Heart left ventricle (tissue), 16 donors: ENCODE results near the gene ZNF473. TPM values are rescaled to one million over a fixed set of nuclear protein-coding genes. Genes with fewer than 3 reads are reported as not detected.

Experiments used
- ATAC-seq, 4 donors: fragments of 200-7000 bp; cut with Tn5 transposase; one replicate each; pipeline ENCODE4 v1.9.1; 2020 to 2022; ENCODE audit warnings: moderate library complexity in 4 of 4, mild to moderate bottlenecking in 3 of 4, moderate number of reproducible peaks in 1 of 4
- DNase-seq, 5 donors: peaks; one replicate each; pipeline ENCODE4 v3.0.0-alpha.2; 2020
- H3K27ac ChIP-seq, 12 donors: fragments of 200-600 bp; sonication (generic) in 4 of 12; one replicate each; pipeline versions ENCODE4 v1.5.0 to v1.8.0; 2016 to 2022; ENCODE audit warnings: mild to moderate bottlenecking in 2 of 12
- H3K27me3 ChIP-seq, 9 donors: fragments of 200-600 bp; sonication (generic) in 2 of 9; one replicate each; pipeline versions ENCODE4 v1.5.1 to v1.8.0; 2016 to 2022; ENCODE audit warnings: mild to moderate bottlenecking in 3 of 9
- H3K36me3 ChIP-seq, 9 donors: fragments of 200-600 bp; sonication (generic) in 2 of 9; one replicate each; pipeline versions ENCODE4 v1.5.0 to v1.8.0; 2018 to 2022; ENCODE audit warnings: mild to moderate bottlenecking in 2 of 9
- H3K4me1 ChIP-seq, 12 donors: fragments of 200-600 bp; sonication (generic) in 4 of 12; one replicate each; pipeline versions ENCODE4 v1.5.0 to v1.8.0; 2016 to 2022; ENCODE audit warnings: mild to moderate bottlenecking in 3 of 12
- H3K4me3 ChIP-seq, 12 donors: fragments of 200-600 bp; sonication (generic) in 4 of 12; one replicate each; pipeline versions ENCODE4 v1.5.0 to v1.8.0; 2017 to 2022; ENCODE audit warnings: mild to moderate bottlenecking in 9 of 12, moderate library complexity in 4 of 12
- H3K9me3 ChIP-seq, 12 donors: fragments of 200-600 bp; sonication (generic) in 4 of 12; one replicate each; pipeline versions ENCODE4 v1.5.0 to v1.8.0; 2016 to 2022; ENCODE audit warnings: mild to moderate bottlenecking in 1 of 12
- CTCF ChIP-seq, 12 donors: fragments of 200-600 bp; sonication (generic) in 4 of 12; IDR thresholded peaks; one replicate each; pipeline versions ENCODE4 v1.5.0 to v1.8.0; 2018 to 2022; ENCODE audit warnings: antibody characterized with exemption in 12 of 12, mild to moderate bottlenecking in 5 of 12
- POLR2A ChIP-seq, 2 donors: fragments of 450-650 bp; IDR thresholded peaks; one replicate each; pipeline ENCODE4 v1.6.1; 2017; ENCODE audit warnings: antibody characterized with exemption in 2 of 2, mild to moderate bottlenecking in 2 of 2, moderate library complexity in 2 of 2
- WGBS, 4 donors: extraction: QIAGEN DNeasy Blood & Tissue Kit in 2 of 4; methylation state at CpG; one replicate each; pipeline versions ENCODE4 v1.1.5 to v1.1.7; 2013 to 2018; 5-methylcytosine and 5-hydroxymethylcytosine counted together
- intact Hi-C, 10 donors: fragments of 100-400 bp; cut with DNase I; formaldehyde crosslinking; loops; one replicate each; pipeline versions ENCODE4 v1.11.1 to v1.14.2; 2022
- polyA plus RNA-seq, 2 donors: library from polyadenylated mRNA; stranded (reverse); fragments of 200-250 nt; gene quantifications; one replicate each; pipeline ENCODE4 v1.2.3, GENCODE V29; 2013
- total RNA-seq, 9 donors: library from RNA; depleted of rRNA in 2 of 9; stranded (reverse); fragments of >200 nt in 2 of 9; fragmentation: NEBNext Ultra II Directional in 3 of 9; extraction: Animal tissue kit (Norgen Biotek cat#: 25700) in 3 of 9; gene quantifications; one replicate each; pipeline versions ENCODE4 v1.1.0 to v1.2.4, GENCODE V29; 2016 to 2023
- donor health status: ischemic (EF 13 %, LVEDD 7.1; RV severe dilation, severe dysfunction).
- donor health status: healthy with polysubstance abuse.
- donor health status: DM: no; HTN: yes; CAD: no.
- donor health status: DM: no; HTN: no; CAD: no.
- donor health status: ischemic (EF 25% LVEDD 6.9; RV normal size, moderate dysfunction).
- donor health status: ischemic (EF 25% LVEDD 5.7; RV mildly dilated, moderate dysfunction).
- donor health status: healthy.
- donor health status: DM: yes; HTN: yes; CAD: no.
- donor health status: ischemic (EF 35%, LVEDD 5.7; RV mildly dilated, moderate dysfunction).
- donor health status: nonischemic (EF 11% LVEDD 7.7; RV severe dilation, severe dysfunction).
- donor health status: DM: yes; HTN: yes; CAD: no.
- donor health status: PGD.
- donor health status: ischemic (EF 29% LVEDD 5.4; RV normal size, mild dysfunction).
- donor health status: nonischemic (EF 23%, LVEDD 6.1; RV moderate dilation, normal function).

ZNF473 gene
- total and polyA plus RNA-seq, 11 donors, result 1.6 to 6.5 (median 3.4) TPM

GRCh38 chr19:49988433-49988832, 37.4 kb upstream of the ZNF473 start:
- Histone ChIP-seq H3K9me3 (no peaks in the 10 kb centered on the region), H3K4me3 (no peak overlapping the region), H3K36me3 (peaks cover 2 to 97% (median 88%) of the 10 kb centered on the region in 9 donors), H3K27me3 (no peaks in the 10 kb centered on the region), H3K27ac (no peak overlapping the region), H3K4me1 (peaks cover 0 to 7% (median 0%) of the 10 kb centered on the region in 12 donors)
- ATAC-seq (no peak), DNase-seq (no peak)
- WGBS, 4 donors, result 91 to 96% (median 96%) methylated on average over 9 of the region's 9 CpGs
- TF ChIP-seq CTCF (IDR thresholded peaks at IDR 0.05) (no peak), POLR2A (IDR thresholded peaks at IDR 0.05) (no peak)
- intact Hi-C loops, result loop anchor here in 1 of 10 donors (5.0 kb wide), 1 partner anchor 36 kb away; no protein-coding TSS in a partner anchor

- Histone ChIP-seq H3K27me3 (no peaks in the 10 kb centered on the region), H3K9me3 (no peaks in the 10 kb centered on the region), H3K36me3 (peaks cover 3 to 100% (median 96%) of the 10 kb centered on the region in 9 donors), H3K4me3 (no peak overlapping the region), H3K4me1 (peaks cover 0 to 11% (median 0%) of the 10 kb centered on the region in 12 donors), H3K27ac (no peak overlapping the region)
- WGBS, 4 donors, result 72 to 84% (median 79%) methylated on average over 5 of the region's 5 CpGs
- ATAC-seq, result peak in 3 of 4 donors; percentile 23 to 47 (median 35)
- intact Hi-C loops, result no loop called here
- no peak for TF ChIP-seq CTCF (IDR thresholded peaks at IDR 0.05)
- no peak for DNase-seq
Observed at GRCh38 chr19:49997709-49998108, 28.1 kb upstream of the ZNF473 start.

DNA sequence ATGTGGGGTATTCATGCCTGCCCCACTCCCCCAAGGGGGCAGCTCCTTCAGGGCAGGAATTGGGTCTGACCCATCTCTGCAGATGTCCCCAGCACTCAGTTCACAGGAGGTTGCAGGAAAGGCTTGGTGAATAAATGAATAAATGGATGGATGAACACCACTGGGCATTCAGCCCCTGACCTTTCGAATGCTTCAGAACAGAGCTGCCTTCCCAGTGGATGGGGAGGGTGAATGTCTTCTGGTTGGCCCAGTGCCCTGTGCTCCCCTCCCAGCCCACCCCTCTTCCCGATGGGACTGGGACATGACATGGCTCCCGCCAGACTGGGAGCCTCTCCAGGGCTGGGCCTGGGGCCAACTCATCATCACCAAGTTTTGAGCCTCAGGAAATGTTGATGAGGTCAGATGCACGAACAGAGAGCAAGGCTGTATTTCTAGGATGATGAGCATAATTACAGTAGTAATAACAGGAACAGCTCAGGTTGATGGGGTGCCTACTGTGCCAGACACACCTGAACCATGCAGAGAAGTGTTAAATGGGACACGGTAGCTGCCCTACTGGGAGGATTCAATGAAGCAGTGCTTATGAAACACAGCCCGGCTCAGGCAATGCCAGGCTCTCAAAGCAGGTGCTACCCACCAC, 26.3 kb upstream of the ZNF473 start:
- TF ChIP-seq CTCF (IDR thresholded peaks at IDR 0.05), result no peak
- TF ChIP-seq POLR2A (IDR thresholded peaks at IDR 0.05), result no peak
- H3K4me1 ChIP-seq, result peaks cover 0 to 28% (median 7%) of the 10 kb centered on the region in 12 donors
- no peak overlapping the region for H3K27ac ChIP-seq
- no peak for DNase-seq
- peaks cover 3 to 100% (median 95%) of the 10 kb centered on the region in 9 donors for H3K36me3 ChIP-seq
- no peak overlapping the region for H3K4me3 ChIP-seq
- no peak for ATAC-seq
- no peaks in the 10 kb centered on the region for H3K9me3 ChIP-seq
- intact Hi-C loops, result no loop called here
- 41 to 47% (median 44%) methylated on average over 5 to 6 of the region's 6 CpGs for WGBS, 4 donors
- H3K27me3 ChIP-seq, result no peaks in the 10 kb centered on the region

DNA sequence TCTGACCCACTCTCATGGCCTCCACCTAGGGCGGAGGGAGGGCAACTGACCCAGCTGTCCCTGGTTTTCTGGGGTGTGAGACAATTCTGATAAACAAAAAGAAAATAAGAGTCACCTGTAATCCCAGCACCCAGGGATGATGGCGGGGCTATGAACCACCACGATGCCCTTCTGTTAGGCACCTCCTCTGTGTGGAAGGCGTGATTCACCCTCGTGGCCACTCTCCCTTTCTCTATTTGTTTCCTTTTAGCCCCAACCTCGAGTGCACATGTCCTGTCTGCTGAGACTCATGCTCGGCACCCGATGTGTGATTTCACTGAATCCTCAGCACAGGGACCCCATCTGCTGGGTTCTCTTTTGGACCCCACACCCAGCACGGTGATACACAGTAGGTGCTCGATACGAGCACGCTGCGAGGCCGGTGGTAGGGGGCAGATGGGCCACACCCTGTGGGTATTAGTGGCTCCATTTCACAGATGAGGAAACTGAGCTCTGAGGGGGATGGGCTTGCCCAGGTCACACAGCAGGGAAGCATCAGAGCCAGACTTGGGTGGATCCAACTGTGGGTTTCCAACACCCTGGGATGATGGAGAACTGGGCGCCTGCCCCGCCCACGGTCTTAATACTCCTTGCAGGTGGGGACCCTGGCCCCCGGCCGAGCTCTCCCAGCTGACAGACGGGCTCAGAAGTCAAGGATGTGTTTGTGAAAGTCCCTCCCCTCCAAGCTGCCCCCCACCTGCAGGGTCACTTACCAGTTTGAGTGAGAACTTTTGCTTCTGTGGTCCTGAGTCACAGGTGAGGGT, 25.6 kb upstream of the ZNF473 start:
- ATAC-seq, result no peak
- Histone ChIP-seq H3K36me3 (peaks cover 3 to 98% (median 93%) of the 10 kb centered on the region in 9 donors), H3K27ac (no peak overlapping the region), H3K27me3 (no peaks in the 10 kb centered on the region), H3K4me3 (no peak overlapping the region), H3K9me3 (no peaks in the 10 kb centered on the region), H3K4me1 (peaks cover 0 to 30% (median 7%) of the 10 kb centered on the region in 12 donors)
- no peak for DNase-seq
- intact Hi-C loops, result no loop called here
- no peak for TF ChIP-seq CTCF (IDR thresholded peaks at IDR 0.05)
- no peak for TF ChIP-seq POLR2A (IDR thresholded peaks at IDR 0.05)
- WGBS, 4 donors, result 91 to 95% (median 92%) methylated on average over 19 to 20 of the region's 20 CpGs
